ENCODE measurements around the gene ARMC10.
"Not testable (repeated sequence)": the region's sequence is repeated elsewhere in the genome, so short reads cannot be mapped to it uniquely, and the experiment has no call there.

ARMC10 gene

GRCh38 chr7:103079836-103080235 lies 4.9 kb downstream of the ARMC10 start:
- no peak for DNase-seq

- DNase-seq, result no peak
These were observed 6.0 kb downstream of the ARMC10 start for GRCh38 chr7:103080923-103081322.

- no peak for DNase-seq
These were observed 7.6 kb downstream of the ARMC10 start for GRCh38 chr7:103082497-103082896.

- no peak for DNase-seq
These were observed 8.3 kb downstream of the ARMC10 start for GRCh38 chr7:103083210-103083609.

GRCh38 chr7:103092321-103092720 lies 17.4 kb downstream of the ARMC10 start:
- not testable (repeated sequence) for DNase-seq

GRCh38 chr7:103093429-103093828 lies 18.5 kb downstream of the ARMC10 start:
- DNase-seq, result no peak

- no peak for DNase-seq
These were observed 19.2 kb downstream of the ARMC10 start for GRCh38 chr7:103094102-103094501.

DNA sequence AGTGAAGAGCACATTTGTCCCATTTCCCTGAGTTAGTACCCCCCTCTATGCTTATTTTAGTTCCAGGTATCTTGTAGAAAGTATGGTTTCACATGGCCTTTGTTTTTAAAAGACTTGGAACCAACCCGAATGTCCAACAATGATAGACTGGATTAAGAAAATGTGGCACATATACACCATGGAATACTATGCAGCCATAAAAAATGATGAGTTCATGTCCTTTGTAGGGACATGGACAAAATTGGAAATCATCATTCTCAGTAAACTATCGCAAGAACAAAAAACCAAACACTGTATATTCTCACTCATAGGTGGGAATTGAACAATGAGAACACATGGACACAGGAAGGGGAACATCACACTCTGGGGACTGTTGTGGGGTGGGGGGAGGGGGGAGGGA lies 20.6 kb downstream of the ARMC10 start:
- not testable (repeated sequence) for DNase-seq

- DNase-seq, result no peak
These were observed 22.1 kb downstream of the ARMC10 start for GRCh38 chr7:103097041-103097440.

GRCh38 chr7:103100348-103100747 lies 25.4 kb downstream of the ARMC10 start:
- DNase-seq, result no peak

- DNase-seq, result no peak
These were observed 26.6 kb downstream of the ARMC10 start for GRCh38 chr7:103101543-103101942.

DNA sequence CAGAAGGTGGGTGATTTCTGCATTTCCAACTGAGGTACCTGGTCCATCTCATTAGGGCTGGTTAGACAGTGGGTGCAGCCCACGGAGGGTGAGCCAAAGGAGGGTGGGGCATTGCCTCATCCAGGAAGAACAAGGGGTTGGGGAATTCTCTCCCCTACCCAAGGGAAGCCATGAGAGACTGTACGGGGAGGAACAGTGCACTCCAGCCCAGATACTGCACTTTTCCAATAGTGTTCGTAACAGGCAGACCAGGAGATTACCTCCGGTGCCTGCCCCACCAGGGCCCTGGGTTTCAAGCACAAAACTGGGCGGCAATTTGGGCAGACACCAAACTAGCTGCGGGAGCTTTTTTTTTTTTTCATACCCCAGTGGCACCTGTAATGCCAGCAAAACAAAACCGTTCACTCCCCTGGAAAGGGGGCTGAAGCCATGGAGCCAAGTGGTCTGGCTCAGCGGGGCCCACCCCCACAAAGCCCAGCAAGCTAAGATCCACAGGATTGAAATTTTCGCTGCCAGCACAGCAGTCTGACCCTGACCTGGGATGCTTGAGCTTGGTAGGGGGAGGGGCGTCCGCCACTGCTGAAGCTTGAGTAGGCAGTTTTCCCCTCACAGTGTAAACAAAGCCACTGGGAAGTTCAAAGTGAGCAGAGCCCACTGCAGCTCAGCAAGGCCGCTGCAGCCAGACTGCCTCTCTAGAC lies 31.2 kb downstream of the ARMC10 start:
- no peak for DNase-seq

- DNase-seq, result not testable (repeated sequence)
These were observed 31.7 kb downstream of the ARMC10 start for GRCh38 chr7:103106703-103107070.

DNA sequence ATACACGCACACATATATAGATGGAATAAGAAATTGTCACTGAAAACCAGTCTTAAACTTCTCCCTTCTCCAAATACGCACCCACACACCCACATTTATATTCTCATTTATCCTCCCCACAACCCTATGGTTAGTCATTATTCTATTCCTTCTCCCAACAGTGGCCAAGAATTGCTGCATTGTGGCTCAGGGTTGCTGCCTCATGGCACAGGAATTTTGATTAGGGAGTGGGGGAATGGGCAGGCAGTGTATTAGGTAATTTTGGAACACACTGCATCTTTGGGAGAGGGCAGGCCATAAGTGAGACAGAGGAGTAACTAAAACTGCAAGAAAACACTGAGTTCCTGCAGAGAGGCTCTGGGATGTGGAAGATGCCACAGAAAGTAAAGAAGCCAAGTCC lies 38.2 kb downstream of the ARMC10 start:
- DNase-seq, result peak; percentile 95

- DNase-seq, result no peak
These were observed 39.7 kb downstream of the ARMC10 start for GRCh38 chr7:103114576-103115008.

GRCh38 chr7:103115771-103116170 lies 40.8 kb downstream of the ARMC10 start:
- DNase-seq, result no peak

GRCh38 chr7:103116511-103116910 lies 41.6 kb downstream of the ARMC10 start:
- no peak for DNase-seq

DNA sequence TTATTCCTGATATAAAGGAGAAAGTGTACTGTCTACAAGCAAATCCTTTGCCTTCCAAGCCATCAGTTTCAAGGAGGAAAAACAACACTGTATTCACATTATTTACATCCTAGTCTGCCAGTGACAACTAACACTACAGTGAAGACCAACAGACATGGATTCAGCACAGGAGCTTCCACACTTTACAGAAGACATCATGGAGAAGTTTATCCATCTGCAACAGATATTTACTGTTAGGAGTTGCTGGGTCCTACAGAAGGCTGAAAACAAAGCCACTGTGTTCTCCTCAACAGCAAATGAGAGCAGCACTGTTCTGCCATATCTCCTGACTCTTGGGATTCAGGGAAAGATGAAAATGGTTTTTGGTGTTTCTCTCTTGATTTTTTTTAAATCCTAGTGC lies 42.1 kb downstream of the ARMC10 start:
- DNase-seq, result no peak

- no peak for DNase-seq
These were observed 42.5 kb downstream of the ARMC10 start for GRCh38 chr7:103117465-103117864.

- DNase-seq, result no peak
These were observed 44.9 kb downstream of the ARMC10 start for GRCh38 chr7:103119791-103120291.

DNA sequence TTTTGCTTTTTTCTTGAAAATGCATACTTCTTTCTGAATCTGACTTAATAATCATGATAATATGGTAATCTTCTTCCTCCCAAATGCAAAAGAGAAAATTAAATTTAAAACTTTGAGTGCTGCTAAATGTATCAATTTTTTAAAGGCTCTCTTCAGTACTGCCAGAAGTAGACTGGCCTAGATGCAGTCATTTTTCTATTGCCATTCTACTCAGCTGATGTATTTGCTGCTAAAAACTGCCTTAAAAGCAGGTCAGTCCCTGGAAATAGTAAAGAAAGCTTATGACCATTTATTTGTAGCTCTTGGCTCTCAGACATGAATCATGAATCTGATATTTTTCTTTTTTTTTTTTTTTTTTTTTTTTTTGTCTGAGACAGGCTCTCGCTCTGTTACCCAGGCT lies 45.4 kb downstream of the ARMC10 start:
- DNase-seq, result no peak

- DNase-seq, result no peak
These were observed 46.7 kb downstream of the ARMC10 start for GRCh38 chr7:103121641-103122040.

GRCh38 chr7:103123529-103123928 lies 48.6 kb downstream of the ARMC10 start:
- no peak for DNase-seq

GRCh38 chr7:103124429-103124979 lies 49.6 kb downstream of the ARMC10 start:
- no peak for DNase-seq

GRCh38 chr7:103127006-103127405 lies 52.1 kb downstream of the ARMC10 start:
- DNase-seq, result no peak

Measured in fibroblast of skin of right biceps (primary cell).